Renal pelvis (tissue), 12 donors: ENCODE data around the gene KDM1A. TPM values are rescaled to one million over a fixed set of nuclear protein-coding genes. Genes with fewer than 3 reads are reported as not detected.
"Not testable (repeated sequence)": the region's sequence is repeated elsewhere in the genome, so short reads cannot be mapped to it uniquely, and the experiment has no call there.

ENCODE experiments used
- DNase-seq: peaks from one replicate; pipeline ENCODE4 v3.0.0-alpha.2; 2013
- long read RNA-seq, 16 experiments: transcript quantifications; one replicate each; lab custom pipeline, GENCODE V29; 2026
- polyA plus RNA-seq, 3 donors: library from polyadenylated mRNA; unstranded; fragments of 120-200 nt; gene quantifications; one replicate each; pipeline ENCODE4 v1.2.1, GENCODE V29; 2013; ENCODE audit not compliant: insufficient read length in 3 of 3

KDM1A gene
- 100 to 1,000 TPM; 132 to 143 (median 135) TPM for polyA plus RNA-seq
- long read RNA-seq, donor 1, transcript KDM1A-201 (19 exons, 3,033 nt) = major isoform, 15 of 57 reads
- long read RNA-seq, donor 1, transcript KDM1A-206 (1 exons, 2,810 nt) = minor isoform, 13 of 57 reads
- long read RNA-seq, donor 1, partial matches to known transcripts = 24 of 57 reads
- long read RNA-seq, donor 1, other reads (novel, unspliced or antisense) = 5 of 57 reads
- long read RNA-seq, donor 2, transcript KDM1A-201 (19 exons, 3,033 nt) = minor isoform, 11 of 99 reads
- long read RNA-seq, donor 2, transcript KDM1A-206 (1 exons, 2,810 nt) = major isoform, 22 of 99 reads
- long read RNA-seq, donor 2, partial matches to known transcripts = 56 of 99 reads
- long read RNA-seq, donor 2, other reads (novel, unspliced or antisense) = 10 of 99 reads
- long read RNA-seq, donor 3, transcript KDM1A-201 (19 exons, 3,033 nt) = minor isoform, 7 of 65 reads
- long read RNA-seq, donor 3, transcript KDM1A-206 (1 exons, 2,810 nt) = major isoform, 14 of 65 reads
- long read RNA-seq, donor 3, partial matches to known transcripts = 36 of 65 reads
- long read RNA-seq, donor 3, other reads (novel, unspliced or antisense) = 8 of 65 reads
- long read RNA-seq, donor 4, transcript KDM1A-206 (1 exons, 2,810 nt) = major isoform, 21 of 76 reads
- long read RNA-seq, donor 4, transcript KDM1A-201 (19 exons, 3,033 nt) = minor isoform, 9 of 76 reads
- long read RNA-seq, donor 4, partial matches to known transcripts = 39 of 76 reads
- long read RNA-seq, donor 4, other reads (novel, unspliced or antisense) = 7 of 76 reads
- long read RNA-seq, donor 5, transcript KDM1A-201 (19 exons, 3,033 nt) = major isoform, 7 of 34 reads
- long read RNA-seq, donor 5, transcript KDM1A-206 (1 exons, 2,810 nt) = major isoform, 7 of 34 reads
- long read RNA-seq, donor 5, partial matches to known transcripts = 20 of 34 reads
- long read RNA-seq, donor 5, other reads (novel, unspliced or antisense) = 0 of 34 reads
- long read RNA-seq, donor 6, transcript KDM1A-206 (1 exons, 2,810 nt) = major isoform, 28 of 92 reads
- long read RNA-seq, donor 6, transcript KDM1A-201 (19 exons, 3,033 nt) = minor isoform, 8 of 92 reads
- long read RNA-seq, donor 6, partial matches to known transcripts = 46 of 92 reads
- long read RNA-seq, donor 6, other reads (novel, unspliced or antisense) = 10 of 92 reads
- long read RNA-seq, donor 7, transcript KDM1A-201 (19 exons, 3,033 nt) = minor isoform, 8 of 97 reads
- long read RNA-seq, donor 7, transcript KDM1A-206 (1 exons, 2,810 nt) = major isoform, 27 of 97 reads
- long read RNA-seq, donor 7, partial matches to known transcripts = 52 of 97 reads
- long read RNA-seq, donor 7, other reads (novel, unspliced or antisense) = 10 of 97 reads
- long read RNA-seq, donor 8, transcript KDM1A-206 (1 exons, 2,810 nt) = major isoform, 16 of 43 reads
- long read RNA-seq, donor 8, partial matches to known transcripts = 24 of 43 reads
- long read RNA-seq, donor 8, other reads (novel, unspliced or antisense) = 0 of 43 reads
- long read RNA-seq, donor 9, transcript KDM1A-201 (19 exons, 3,033 nt) = minor isoform, 8 of 103 reads
- long read RNA-seq, donor 9, transcript KDM1A-206 (1 exons, 2,810 nt) = major isoform, 25 of 103 reads
- long read RNA-seq, donor 9, partial matches to known transcripts = 62 of 103 reads
- long read RNA-seq, donor 9, other reads (novel, unspliced or antisense) = 8 of 103 reads
- long read RNA-seq, donor 10, transcript KDM1A-201 (19 exons, 3,033 nt) = minor isoform, 8 of 79 reads
- long read RNA-seq, donor 10, transcript KDM1A-206 (1 exons, 2,810 nt) = major isoform, 22 of 79 reads
- long read RNA-seq, donor 10, partial matches to known transcripts = 49 of 79 reads
- long read RNA-seq, donor 10, other reads (novel, unspliced or antisense) = 0 of 79 reads
- long read RNA-seq, donor 11, transcript KDM1A-206 (1 exons, 2,810 nt) = major isoform, 14 of 55 reads
- long read RNA-seq, donor 11, transcript KDM1A-201 (19 exons, 3,033 nt) = minor isoform, 7 of 55 reads
- long read RNA-seq, donor 11, partial matches to known transcripts = 29 of 55 reads
- long read RNA-seq, donor 11, other reads (novel, unspliced or antisense) = 5 of 55 reads
- long read RNA-seq, donor 12, transcript KDM1A-206 (1 exons, 2,810 nt) = major isoform, 42 of 130 reads
- long read RNA-seq, donor 12, transcript KDM1A-201 (19 exons, 3,033 nt) = minor isoform, 10 of 130 reads
- long read RNA-seq, donor 12, partial matches to known transcripts = 59 of 130 reads
- long read RNA-seq, donor 12, other reads (novel, unspliced or antisense) = 19 of 130 reads
- long read RNA-seq, donor 13, transcript KDM1A-206 (1 exons, 2,810 nt) = major isoform, 18 of 27 reads
- long read RNA-seq, donor 13, partial matches to known transcripts = 7 of 27 reads
- long read RNA-seq, donor 13, other reads (novel, unspliced or antisense) = 0 of 27 reads
- long read RNA-seq, donor 14 = 0 reads
- long read RNA-seq, donor 15, transcript KDM1A-201 (19 exons, 3,033 nt) = minor isoform, 5 of 123 reads
- long read RNA-seq, donor 15, transcript KDM1A-206 (1 exons, 2,810 nt) = major isoform, 32 of 123 reads
- long read RNA-seq, donor 15, partial matches to known transcripts = 75 of 123 reads
- long read RNA-seq, donor 15, other reads (novel, unspliced or antisense) = 11 of 123 reads
- long read RNA-seq, donor 16, transcript KDM1A-206 (1 exons, 2,810 nt) = major isoform, 31 of 94 reads
- long read RNA-seq, donor 16, transcript KDM1A-201 (19 exons, 3,033 nt) = minor isoform, 8 of 94 reads
- long read RNA-seq, donor 16, partial matches to known transcripts = 54 of 94 reads
- long read RNA-seq, donor 16, other reads (novel, unspliced or antisense) = 0 of 94 reads

DNA sequence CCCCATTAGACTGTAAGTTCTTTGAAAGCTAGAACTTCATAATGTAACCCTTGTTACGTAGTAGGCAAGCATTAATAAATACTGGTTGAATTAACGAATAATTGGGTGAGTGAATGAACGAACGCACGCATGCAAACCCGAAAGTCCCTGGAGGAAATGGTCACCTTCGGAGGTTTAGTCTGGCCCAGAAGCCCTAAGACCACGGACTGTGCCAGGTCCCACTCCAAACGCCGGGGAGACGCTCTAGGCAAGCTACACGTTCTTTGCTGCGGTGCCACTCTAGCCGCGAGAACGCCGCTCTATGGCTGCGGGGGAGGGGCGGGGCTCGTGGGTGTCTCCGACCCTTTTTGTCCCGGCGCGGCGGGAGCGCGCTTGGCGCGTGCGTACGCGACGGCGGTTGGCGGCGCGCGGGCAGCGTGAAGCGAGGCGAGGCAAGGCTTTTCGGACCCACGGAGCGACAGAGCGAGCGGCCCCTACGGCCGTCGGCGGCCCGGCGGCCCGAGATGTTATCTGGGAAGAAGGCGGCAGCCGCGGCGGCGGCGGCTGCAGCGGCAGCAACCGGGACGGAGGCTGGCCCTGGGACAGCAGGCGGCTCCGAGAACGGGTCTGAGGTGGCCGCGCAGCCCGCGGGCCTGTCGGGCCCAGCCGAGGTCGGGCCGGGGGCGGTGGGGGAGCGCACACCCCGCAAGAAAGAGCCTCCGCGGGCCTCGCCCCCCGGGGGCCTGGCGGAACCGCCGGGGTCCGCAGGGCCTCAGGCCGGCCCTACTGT, at the start of gene KDM1A:
Gene KDM1A, plus strand, starts transcription at position 375 of the 769 bp plus-strand sequence. Its CDS starts 129 bp downstream, at position 504.
- DNase-seq = peak; percentile 99

DNA sequence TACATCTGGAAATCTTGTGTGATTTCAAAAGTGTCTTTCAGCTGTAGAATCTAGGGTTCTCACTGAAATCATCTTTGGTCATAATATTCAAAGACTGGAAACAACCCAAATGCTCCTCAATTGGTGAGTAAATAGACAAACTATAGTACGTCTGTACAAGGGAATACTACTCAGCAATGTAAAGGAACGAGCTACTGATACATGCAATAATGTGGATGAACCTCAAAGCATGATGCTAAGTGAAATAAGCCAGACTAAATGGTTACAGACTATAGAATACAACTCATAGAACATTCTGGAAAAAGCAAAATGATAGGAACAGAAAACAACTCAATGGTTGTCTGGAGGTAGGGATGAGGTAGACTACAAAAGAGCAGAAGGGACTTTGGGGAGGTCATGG, 49.2 kb upstream of the KDM1A start:
- DNase-seq = no peak

- DNase-seq = no peak
Measured at GRCh38 chr1:22971161-22971560, 48.1 kb upstream of the KDM1A start.

GRCh38 chr1:22971611-22972405, 47.5 kb upstream of the KDM1A start:
- DNase-seq = no peak

DNA sequence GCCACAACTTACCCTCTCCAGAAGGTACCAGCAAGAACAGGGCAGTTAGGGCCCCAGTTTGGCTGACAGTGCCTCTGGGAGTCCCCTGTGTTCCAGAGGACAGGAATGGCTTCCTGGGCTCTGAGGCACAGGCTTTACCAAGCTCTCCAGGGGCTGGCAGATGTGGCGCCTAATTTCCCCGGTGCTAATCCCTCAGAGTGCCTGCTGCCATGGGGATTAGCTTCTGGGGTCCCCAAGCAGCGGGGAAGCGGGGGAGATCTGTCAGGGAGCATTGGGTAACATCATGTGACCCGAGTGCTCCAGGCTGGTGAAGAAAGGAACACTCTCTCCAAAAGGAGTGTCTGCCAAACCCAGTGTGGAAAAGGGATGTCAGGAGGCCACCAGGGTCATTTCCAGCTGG, 46.5 kb upstream of the KDM1A start, which contains the start of gene LACTBL1:
Gene LACTBL1, minus strand, starts transcription at position 107 of the 400 bp plus-strand sequence. CDS start 550 bp downstream, outside the sequence.
- no peak for DNase-seq

DNA sequence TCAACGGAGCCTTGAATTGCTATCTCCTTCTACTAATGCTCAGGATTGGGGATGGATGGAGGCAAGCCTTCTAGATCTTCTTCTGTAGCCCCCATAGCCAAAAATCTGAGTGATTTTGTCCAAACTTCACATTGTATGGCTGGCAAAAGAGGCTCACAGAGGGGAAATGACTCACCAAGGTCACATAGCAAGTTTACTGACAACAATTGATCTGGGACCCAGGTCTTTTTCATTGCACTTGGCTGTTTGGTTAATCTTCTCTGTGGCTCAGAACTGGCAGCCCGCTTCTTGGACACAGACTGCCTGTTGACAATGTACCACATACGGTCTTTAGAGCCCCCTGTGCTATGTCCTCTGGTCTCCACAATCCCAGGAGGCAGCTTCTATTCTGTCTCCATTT, 43.6 kb upstream of the KDM1A start:
- no peak for DNase-seq

DNA sequence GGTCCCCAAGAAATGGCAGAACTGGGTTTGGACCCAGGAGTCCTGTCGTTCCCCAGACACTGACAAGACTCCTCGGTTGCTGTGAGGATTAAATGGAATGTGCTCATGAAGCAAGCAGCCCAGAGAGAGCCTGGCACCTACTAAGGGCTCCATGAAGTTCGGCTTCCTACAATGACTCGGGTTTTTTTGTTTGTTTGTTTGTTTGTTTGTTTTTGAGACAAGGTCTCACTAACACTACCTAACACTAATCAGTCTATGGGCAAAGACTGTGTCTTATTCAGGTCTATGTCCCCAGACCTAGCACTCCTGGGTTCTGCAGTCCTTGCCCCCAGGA, 43.2 kb upstream of the KDM1A start:
- DNase-seq = no peak

- DNase-seq = peak; percentile 69
Measured at GRCh38 chr1:22976461-22977243, 42.6 kb upstream of the KDM1A start.

- DNase-seq = no peak
Measured at GRCh38 chr1:22978299-22978698, 41.0 kb upstream of the KDM1A start.

GRCh38 chr1:22980471-22980790, 38.8 kb upstream of the KDM1A start:
- not testable (repeated sequence) for DNase-seq

DNA sequence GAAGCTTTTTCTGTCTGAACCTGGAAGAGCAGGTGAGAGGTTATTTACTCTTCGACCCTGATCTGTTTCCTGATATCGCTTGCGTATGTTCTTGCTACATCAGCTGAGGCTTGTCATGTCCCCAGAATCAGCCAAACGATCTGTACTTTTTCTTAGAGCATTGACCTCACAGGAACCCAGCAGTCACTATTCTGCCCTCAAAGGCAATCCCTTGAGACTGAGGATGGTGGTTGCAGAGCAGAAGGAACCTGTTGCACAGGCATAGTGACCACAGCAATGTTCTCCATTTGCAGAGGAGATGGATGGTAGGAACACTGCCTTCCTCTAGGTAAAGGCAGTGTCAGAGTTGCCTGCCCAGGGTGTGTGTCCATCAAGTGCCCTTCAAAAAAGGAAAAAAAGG, 35.3 kb upstream of the KDM1A start:
- DNase-seq = no peak

GRCh38 chr1:22992384-22992783, 26.9 kb upstream of the KDM1A start:
- not testable (repeated sequence) for DNase-seq

GRCh38 chr1:22993220-22993795, 26.0 kb upstream of the KDM1A start:
- not testable (repeated sequence) for DNase-seq

DNA sequence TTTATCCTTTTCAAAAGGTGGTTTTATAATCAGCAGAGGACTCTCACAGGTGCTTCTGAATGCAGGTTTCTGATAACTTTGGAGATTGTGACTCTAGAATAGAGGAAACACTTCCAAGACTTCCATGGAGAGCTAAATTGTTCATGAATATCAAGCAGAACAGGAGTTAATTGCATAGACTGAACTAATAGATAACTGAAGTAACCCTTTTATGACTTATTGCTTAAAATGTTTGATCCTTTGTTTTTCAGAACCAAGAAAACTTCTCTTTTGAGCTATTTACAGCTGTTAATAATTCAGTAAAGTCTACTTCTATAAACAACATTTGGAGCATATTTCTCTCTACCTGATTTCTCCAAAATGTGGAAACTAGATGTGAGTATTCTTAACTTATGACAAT, 23.5 kb upstream of the KDM1A start:
- DNase-seq = no peak

GRCh38 chr1:22997528-22997927, 21.7 kb upstream of the KDM1A start:
- not testable (repeated sequence) for DNase-seq

DNA sequence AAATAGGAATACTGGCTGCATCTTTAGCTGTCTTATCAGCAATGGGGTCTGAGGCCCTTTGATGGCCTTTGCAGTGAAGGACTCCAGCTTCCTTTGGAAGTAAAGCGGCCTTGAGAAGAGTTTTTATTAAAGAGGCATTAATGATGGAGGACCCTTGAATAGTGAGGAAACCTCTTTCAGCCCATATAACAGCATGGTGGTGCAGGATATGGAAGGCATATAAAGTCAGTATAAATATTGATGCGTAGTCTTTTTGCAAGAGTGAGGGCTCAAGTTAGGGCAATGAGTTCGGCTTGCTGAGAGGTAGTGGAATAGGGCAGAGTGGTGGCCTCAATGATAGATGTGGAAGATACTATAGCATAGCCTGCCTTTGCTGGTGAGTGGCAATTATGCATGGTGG, 19.1 kb upstream of the KDM1A start:
- DNase-seq = not testable (repeated sequence)
